ENCODE measurements around the gene SLC25A6.
"Not testable (repeated sequence)": the region's sequence is repeated elsewhere in the genome, so short reads cannot be mapped to it uniquely, and the experiment has no call there.

SLC25A6 gene

GRCh38 chrX:1391707-1392375, at the start of gene SLC25A6:
Gene SLC25A6, minus strand, starts transcription at chrX:1392113. Its CDS starts 104 bp downstream, at chrX:1392009.
- no peak for DNase-seq

DNA sequence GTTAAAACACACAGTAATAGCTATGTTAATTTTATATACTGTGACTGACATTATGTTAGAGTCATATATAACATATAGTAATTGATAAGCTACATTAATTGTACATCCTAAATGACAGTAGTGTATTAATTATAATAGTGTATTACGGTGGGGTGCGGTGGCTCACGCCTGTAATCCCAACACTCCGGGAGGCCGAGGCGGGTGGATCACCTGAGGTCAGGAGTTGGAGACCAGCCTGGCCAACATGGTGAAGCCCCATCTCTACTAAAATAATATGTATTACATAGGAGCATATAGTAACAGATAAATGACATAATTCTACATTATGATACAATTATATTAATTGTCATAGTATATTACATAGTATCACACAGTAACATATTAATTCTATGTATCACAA, 48.6 kb upstream of the SLC25A6 start:
- DNase-seq: no peak

GRCh38 chrX:1435241-1435895, 43.5 kb upstream of the SLC25A6 start:
- no peak for DNase-seq

- DNase-seq: no peak
Observed at GRCh38 chrX:1434871-1435240, 42.9 kb upstream of the SLC25A6 start.

DNA sequence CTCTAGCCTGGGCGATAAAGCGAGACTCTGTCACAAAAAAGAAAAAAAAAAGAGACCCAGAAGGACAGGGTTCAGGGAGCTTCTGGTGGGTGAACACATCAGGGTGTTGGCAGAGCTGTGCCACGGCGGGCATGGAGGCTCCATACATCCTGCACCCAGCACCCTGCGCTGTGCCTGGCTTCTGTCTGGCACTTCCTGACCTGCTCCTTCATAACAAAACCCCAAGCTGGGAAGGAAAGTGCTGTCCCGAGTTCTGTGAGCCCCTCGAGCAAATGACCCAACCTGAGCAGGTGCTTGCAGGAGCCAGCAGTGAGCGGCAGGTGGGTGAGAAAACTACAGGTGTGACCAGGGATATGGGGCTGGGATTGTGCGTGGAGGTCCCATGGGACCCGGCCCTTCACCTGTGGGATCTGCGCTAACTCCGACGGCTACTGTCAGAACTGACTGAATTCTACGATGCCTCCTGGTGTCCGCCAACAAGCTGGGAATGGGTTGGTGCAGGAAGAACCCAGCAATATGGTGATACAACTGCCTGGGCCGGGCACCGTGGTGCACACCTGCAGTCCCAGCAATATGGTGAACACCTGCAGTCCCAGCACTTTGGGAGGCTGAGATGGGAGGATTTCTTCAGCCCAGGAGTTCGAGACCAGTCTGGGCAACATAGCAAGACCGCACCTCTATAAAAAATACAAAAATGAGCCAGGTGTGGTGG, 41.9 kb upstream of the SLC25A6 start:
- DNase-seq: no peak

DNA sequence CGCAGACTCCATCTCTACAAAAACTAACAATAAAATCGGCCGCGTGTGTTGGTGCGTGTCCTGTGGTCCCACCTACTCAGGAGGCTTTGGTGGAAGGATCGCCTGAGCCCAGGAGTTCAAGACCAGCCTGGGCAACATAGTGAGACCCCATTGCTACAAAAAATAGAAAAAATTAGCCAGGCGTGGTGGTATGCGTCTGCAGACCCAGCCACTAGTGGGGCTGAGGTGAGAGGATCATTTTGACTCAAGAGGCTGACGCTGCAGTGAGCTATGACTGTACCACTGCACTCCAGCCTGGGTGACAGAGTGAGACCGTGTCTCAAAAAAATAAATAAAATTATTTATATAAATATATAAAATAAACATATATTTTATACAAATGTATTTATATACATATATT, 38.5 kb upstream of the SLC25A6 start:
- no peak for DNase-seq

DNA sequence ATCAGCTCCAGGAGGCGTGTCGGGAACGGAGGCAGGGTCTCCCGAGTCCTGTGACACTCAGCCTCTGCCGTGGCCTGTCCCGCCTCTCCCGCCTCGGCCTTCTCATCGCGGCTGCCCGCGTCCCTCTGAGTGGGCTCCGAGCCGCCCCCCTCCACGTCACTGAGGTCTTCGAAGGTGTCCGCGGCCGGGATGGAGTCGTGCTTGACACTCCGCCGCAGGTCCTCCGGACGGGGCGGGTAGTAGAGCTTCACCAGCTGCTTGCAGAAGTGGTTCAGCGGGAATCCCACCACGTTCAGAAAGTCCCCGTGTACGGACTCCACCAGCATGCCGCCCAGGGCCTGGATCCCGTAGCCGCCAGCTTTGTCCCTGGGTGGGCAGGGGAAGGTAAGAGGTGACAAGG, 35.8 kb upstream of the SLC25A6 start:
- no peak for DNase-seq

- DNase-seq: not testable (repeated sequence)
Observed at GRCh38 chrX:1426321-1426720, 34.4 kb upstream of the SLC25A6 start.

GRCh38 chrX:1425381-1425780, 33.5 kb upstream of the SLC25A6 start:
- DNase-seq: no peak

- DNase-seq: no peak
Observed at GRCh38 chrX:1424147-1424851, 32.4 kb upstream of the SLC25A6 start.

GRCh38 chrX:1423215-1423614, 31.3 kb upstream of the SLC25A6 start:
- DNase-seq: no peak

DNA sequence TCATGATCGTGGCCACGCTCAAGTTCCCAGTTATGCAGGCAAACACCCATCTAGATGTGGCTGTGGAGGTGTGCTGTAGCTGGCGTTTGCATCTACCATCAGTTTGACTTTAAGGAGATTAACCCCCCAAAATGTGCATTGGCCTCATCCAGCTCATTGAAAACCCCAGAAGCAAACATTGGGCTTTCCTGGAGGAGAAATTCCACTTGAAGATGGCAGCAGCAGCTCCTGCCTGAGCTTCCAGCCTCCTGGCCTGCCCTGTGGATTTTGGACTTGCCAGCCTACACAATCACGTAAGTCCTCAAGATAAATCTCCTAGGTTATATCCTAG, 30.2 kb upstream of the SLC25A6 start:
- no peak for DNase-seq

DNA sequence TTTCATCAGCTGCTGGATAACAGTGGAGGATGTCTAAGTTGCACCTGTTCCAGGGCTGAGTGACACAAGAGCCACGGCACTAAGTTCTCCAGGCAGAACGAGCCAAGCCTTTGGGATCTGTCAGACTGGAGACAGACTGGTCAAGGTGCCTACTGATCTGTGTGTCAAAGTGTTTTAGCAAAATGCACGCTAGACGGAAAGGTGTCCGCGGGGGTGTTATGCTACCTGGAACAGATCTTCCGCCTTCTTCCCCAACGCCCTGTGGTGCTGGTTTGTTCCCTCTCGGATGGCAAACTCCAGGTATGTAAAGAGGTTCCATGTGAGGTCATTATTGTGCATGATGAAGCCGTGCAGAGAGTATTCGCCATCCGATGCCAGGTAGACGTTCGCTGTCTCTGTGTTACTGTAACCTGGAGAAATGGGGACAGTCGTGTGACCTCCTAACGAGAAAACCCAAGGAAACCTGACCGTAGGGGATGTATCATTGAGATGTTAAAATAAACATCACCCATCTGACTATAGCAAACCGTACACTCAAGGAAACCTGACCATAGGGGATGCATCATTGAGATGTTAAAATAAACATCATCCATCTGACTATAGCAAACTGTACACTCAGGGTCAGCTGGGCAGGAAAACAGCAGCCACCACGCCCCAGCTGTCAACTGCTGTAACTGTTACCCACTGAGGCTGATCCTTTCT, 29.7 kb upstream of the SLC25A6 start:
- DNase-seq: no peak

- no peak for DNase-seq
Observed at GRCh38 chrX:1420371-1420770, 28.5 kb upstream of the SLC25A6 start.

DNA sequence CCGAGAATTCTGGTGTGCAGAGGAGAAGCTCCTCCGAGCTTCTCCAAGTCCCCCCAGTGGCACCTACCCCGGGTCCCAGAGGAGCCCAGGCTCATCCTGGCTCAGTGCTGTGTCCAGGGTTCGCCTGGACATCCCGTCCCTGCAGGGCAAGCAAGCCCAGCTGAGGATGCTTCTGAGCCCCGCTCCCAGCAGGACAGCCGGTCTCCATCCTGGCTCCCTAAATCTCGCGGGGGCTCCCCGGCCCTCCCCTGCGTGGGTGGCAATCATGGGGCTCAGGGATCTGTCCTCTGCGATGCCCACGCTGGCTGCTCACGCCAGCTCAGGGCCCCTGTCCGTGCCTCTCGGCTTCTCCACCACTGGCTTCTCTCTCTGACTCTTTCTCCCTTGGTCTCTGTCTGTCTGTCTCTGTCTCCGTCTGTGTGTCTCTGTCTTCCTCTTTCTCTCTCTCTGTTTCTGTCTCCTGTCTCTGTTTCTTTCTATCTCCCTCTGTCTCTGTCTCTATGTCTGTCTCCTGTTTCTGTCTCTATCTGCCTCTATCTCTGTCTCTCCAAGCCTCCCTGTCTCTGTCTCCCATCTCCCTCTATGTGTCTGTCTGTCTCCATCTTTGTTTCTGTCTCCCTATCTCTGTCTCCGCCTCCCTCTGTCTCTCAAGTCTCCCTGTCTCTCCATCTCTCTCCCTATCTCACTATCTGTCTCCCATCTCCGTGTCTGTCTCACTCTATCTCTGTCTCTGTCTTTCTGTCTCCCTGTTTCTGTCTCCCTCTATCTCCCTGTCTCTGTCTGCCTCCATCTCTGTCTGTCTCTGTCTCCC, 27.8 kb upstream of the SLC25A6 start:
- no peak for DNase-seq

- DNase-seq: no peak
Observed at GRCh38 chrX:1418901-1419544, 27.1 kb upstream of the SLC25A6 start.

GRCh38 chrX:1417921-1418771, 26.2 kb upstream of the SLC25A6 start:
- no peak for DNase-seq

DNA sequence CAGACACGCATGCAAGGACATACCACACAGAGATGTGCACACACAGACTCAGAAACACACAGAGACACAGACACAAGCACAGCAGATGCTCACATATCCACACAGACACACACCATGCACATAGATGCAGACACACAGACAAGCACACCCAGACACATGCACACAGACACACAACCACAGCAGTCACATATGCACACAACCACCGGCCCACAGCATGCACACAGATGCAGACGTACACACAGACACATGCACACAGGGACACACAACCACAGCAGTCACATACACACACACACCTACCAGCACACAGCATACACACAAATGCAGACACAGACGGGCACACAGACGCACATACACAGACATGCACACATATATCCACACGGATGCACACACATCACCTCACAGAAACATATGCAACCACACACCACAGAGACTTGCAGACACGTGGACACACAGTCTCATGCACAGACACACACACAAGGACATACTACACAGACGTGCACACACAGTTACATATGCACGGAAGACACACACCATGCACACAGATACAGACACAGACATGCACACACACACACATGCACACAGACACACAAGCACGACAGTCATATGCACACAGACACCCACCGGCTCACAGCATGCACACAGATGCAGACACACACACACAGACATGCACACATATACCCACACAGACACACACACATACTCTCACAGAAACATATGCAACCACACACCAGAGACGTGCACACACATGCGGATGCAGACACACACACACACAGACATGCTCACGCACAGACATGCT, 25.2 kb upstream of the SLC25A6 start:
- DNase-seq: no peak

- no peak for DNase-seq
Observed at GRCh38 chrX:1416327-1416784, 24.4 kb upstream of the SLC25A6 start.

Data from NCI-H1417 treated with DMSO at 0.1 percent for 48 hours (cell line).